ENCODE results near the gene CAPS.

Gene CAPS

DNA sequence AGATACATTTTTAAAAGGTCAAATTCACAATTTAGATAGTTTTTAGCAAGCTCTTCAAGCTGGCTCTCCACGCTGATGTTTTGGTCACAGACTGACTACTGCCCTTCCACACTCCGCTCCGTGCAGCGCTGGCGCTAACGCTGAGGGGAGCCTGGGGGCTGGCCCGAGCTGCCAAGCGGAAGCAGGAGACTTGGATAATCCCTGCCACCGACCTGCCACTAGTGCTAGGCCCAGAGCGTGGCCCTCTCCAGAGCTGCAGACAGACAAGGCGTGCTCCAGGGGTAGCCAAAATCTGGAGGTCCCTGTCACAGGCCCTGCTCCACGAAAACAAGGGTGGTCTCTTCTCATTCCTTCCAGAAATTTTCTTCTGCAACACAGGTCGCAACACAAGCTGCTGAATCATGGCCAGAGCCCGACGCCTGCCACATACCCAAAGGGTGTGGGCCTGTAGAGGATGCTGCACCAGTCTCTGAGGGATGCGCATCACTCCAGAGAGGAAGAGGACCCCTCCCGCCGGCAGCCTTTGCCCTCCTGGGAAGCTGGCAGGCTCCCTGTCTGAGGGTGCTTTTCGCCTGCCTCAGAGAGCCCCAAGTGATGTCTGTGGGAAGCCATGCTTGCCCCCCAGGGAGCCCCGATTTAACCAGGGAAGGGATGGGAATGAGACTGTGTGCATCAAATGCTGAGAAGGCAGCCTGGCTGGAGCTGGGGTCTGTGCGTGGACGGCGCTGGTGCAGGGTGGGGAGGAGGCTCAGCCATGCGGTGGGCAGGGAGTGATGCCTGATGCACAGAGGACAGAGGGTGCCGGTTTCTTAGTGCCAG lies 21.6 kb downstream of the CAPS start:
- no peak for FAIRE-seq

DNA sequence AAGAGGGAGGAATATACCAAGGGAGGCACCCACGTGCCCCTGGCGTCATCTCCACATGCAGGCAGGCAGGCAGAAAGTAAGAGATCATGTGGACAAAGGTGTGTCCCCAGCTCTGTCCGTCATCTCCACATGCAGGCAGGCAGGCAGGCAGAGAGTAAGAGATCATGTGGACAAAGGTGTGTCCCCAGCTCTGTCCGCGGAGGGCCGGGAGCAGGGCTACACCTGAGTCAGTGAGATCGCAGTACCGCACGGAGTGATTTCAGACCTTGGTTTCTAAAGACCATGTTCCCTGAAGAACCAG lies 22.2 kb downstream of the CAPS start:
- FAIRE-seq = no peak

DNA sequence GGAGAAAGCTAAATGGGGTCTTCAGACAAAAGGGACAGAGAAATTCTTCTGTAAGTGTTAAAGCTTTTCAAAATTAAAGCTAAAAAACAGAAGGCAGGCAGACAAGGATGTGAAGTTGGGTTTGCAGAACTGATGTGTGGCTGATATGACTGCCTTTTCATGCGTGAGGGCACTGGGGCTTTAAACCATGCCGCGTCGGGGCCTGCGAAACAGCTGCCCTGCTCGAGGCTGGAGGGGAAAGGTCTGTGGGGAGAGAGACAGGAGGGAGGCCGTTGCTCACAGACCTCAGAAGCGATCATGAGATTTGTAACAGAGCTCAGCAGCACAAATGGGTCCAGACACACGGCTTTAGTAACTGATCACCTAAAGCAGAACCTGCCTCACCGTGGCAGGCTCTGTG lies 23.5 kb downstream of the CAPS start:
- no peak for FAIRE-seq

DNA sequence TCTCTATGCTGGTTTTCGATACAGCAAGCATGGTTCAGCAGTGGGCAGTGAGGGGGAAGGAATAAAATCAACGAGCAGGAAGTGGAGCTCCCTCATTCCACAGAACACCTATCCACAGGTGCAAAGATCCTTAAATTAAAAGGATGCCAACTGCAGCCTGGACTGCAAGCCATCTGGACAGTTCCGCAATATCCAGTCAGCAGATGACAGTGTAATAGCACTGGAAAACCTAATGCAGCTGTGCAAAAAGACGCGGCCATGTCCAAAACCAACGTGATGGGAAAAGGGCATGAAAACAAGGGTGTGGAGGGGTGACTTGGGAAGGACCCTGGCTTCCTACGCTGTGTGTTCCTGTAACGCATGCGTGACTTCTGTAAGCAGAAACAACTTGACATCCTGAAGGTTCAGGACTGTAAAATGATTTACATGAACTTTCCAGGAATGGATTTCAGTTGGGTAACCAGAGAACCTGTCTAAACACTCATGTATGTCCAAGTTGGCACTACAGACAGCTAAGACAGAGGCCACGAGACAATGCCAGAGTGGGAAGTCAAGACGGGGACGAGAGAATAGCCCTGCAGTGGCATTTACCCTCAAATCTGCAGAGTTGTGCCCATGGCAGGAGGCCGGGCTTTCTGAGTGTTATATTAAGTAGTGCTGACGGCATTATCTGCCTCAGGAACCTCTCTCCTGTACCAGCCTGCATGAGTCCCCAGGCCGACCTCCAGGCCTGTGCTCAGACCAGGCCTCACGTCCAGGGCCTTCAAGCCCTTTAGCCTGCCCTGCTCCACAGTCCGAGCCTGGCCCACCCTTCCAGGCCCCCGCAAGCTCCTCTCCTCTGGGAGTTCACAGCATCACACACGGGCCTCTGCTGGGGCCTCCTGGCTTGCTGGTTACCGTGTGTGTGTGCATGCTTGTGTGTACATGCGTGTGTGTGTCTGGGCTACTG lies 26.5 kb downstream of the CAPS start:
- FAIRE-seq = no peak

DNA sequence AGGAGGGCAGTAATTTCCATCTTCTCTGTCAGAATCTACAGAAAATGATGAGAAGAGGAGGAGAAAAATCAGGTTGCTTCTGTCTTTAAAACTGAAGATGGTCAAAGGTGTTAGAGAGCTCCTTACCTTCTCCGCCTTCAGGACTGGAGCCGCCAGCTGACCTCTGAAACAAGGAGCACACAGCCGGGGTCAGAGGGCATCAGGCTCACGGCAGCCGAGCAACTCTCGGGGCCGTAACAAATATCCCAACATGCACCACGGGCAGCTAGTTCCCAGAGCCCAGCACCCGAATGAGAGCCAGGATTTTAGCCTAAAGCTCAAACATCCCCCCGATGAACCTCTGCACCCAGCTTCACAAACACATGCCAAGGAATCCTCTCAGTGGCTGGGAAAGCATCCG lies 27.6 kb downstream of the CAPS start:
- no peak for FAIRE-seq

DNA sequence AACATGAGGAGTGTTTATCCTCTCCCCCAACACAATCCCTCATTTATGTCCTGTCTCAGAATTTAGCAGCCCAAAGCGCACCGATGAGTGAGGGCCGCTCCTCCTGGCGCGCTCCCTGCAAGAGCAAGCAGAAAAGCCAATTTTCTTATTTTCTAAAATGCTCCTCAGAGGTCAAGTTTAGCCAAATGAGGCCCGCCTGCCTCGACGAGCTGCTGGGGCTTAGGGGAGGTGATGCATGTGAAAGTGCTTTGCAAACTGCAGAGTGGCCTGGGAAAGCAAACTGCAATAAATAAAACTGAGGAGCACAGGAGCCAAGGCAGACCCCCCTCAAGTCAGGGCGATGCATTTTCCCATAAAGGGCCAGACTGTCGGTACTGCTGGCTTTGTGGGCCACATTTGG lies 29.0 kb downstream of the CAPS start:
- no peak for FAIRE-seq

DNA sequence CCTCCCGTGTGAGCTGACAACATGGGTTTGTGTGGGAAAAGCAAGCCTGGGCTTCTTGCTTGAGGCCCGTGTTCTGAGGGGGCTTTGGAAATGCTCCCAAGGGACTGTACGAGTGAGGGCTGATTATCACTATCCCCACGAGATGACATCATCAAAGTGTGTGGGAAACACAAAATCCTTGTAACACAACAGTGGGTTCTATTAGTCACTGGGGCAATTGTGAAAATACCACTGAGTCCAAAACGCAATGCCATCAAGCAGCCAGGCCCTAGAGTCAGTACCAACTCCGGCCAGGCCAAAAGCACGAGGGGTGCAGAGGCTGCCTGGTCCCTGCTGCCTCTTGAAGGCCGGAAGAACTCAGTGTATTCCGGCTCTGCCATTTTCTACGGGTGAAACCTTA lies 29.6 kb downstream of the CAPS start:
- no peak for FAIRE-seq

DNA sequence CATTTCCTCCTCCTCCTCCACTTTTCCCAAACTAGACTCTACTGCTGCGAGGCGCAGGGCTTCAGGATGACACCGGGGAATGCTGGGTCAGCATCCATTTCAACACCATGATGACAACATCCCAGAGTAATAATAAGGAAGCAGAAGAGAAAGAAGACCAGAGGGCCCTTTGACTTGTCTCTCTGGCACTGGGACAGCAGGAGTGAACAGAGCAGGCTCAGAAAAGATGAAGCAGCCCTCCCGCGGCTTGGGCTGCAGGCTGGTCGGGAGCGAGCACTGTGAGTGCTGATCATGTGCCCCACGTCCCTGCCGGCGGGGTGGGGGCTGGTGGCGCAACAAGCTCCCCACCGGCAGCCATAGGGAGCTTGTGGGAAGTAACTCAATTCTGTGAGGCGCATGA lies 33.4 kb downstream of the CAPS start:
- no peak for FAIRE-seq

DNA sequence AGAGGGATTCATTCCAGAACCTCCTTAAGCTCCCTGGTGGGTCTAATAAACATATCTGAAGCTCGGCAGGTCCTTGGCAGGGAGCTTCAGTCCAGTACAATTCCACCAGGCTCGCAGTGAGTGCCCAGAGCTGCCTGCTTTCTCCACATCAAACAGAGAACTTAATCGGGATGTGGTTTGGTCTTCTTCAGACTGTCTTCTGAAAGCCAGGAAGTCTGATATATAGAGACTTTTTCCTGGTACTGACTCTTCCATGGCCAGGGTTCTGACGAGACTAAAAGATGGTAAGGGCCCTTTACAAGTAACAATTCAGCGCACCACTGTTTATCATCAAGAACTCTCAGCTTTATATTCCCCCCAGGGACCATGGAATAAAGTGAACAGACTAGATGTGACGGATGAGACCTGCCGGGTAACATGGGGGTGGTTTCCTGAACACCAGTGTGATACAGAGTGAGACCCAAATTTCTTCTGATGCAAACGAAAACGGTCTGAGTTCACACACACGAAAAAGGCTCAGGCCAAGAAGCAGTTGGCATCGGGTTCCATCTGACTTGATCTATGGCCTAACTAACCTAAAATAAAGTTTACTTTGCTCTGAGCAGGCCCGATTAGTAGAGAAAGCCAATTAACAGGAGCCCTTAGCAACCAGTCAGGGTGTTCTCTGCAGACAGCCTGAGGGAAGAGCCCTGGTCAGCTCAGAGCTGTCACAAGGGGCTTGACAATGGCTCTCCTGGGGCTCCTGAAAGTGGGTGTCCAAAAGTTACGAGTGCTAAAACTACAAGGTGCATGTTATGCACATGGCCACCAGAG lies 34.9 kb downstream of the CAPS start:
- no peak for FAIRE-seq

DNA sequence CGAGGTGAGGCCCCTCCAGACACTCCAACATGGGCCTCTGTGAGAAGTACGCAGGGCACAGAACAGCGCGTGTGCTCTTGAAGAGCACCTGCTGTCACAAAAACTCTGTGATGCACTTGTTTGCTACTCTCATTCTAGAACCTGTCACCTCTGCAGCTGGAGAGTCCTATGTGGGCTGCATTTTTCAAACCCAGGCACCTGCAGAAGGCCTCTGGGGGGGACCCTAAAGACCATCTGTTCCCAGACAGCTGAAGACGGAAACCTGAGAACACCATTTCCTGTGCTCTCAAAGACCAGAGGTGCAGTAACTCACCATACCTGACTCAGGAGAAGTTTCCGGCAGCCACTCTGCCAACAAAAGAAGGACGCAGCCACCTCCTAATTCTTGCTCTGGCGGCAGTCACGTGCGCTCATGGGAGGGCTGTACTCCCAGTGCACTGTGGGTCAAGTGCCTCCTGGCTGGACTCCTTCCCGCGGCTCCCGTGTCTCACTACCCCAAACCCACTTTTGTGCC lies 35.8 kb downstream of the CAPS start:
- FAIRE-seq = no peak

DNA sequence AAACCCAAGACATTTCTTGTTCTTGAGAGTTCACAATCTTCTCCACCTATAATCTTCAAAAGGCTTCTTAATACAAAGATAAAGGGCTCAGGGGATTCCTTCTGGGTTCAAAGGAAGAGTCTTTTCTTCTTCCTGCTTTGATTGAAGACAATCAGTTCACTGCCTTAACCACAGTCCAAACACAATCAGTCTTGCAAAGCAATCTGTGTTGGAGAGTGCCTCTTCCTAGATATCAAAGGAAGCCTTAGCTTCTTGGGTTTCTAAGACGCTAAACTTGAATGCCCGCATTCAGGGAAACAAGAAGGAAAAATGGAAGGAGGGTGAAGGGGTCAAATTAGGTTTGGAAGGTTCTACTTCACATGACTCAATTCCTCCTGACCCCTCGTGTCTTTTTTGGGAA lies 36.7 kb downstream of the CAPS start:
- no peak for FAIRE-seq

DNA sequence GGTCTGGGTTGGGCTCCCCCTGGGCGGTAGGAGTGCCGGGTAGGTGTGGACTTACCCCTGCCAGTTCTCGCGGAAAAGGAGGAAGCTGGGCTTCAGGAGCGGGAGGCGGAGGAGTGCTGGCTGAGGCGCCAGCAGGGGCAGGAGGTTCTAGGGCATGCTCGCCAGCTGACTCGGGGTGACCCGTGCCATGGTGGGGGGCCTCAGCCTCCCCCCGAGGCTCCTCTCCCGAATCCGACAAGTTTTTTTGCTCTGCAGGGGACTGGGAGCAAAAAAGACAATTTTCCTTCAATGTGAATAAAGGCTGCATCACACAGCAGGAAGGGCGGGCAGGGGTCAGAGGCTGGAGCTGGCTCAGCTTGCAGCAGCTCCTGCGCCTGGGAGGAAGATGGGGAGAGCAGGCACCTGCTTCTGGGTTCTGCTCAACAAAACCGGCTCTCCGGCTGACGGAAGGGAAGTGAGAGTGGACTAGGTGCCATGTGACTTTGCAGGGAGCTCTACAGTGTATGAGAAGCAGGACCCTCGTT lies 37.3 kb downstream of the CAPS start:
- FAIRE-seq = no peak

DNA sequence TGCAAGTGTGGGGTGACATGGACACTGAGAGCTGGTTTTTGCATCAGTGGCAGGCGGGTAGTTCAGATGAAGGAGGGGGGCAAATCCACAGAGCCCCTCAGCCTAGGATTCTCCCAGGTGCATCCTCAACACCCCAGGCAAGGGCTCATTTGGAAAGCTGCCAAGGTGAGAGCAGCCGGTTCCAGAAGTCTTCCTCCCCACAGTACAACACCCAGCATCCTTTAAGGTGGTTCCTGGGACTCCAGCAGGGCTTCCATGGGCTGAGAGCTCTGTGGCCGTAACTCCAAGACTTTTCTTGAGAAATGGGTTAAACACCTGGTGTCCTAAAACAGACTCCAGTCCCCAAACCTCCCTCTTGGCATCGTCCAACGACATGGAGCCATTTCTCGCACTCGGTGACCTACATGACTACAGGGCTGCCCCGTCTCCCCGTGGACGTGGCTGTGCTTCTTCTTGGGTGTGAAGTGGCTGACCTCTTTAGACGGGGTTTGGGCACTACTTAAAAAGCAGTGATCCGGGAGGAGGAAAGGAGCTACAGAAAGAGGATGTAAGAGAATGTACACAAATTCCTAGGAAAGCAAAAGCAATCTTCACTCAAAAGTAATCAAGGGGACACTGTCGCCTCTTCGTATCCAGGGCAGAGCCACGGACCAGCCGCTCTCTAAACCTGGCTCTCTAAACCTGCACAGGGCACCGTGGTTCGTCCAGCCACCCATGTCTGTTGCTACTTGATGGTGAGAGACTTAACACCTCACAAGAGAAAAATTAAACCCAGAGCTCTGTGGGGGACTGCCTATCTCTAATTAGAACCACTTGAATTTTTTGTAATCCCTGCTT lies 38.4 kb downstream of the CAPS start:
- FAIRE-seq = no peak

DNA sequence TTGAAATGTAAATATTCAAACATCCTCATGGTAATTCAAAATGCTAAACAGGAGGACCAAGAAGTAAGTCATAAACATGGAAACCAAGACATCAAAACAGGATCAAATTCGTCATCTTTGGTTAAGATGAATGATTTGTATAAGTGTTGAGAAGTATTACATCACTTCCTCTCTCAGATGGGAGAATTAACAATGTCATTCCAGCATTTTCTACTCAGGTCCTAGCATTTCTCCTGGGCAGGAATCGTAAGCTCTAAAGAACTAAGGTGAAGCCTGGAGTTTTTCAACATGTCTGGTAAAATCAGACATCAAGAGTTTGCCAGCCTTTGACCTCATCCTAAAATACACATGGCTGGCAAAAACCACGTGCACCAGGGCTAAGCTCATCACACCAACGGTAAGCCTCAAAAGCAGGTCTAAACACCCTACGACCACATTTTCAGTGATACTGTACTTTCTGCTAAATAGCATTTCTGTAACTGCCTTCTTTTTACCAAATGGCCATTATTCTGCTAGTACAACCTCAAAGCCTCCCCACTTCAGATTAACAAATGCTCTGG lies 39.1 kb downstream of the CAPS start:
- FAIRE-seq = no peak

DNA sequence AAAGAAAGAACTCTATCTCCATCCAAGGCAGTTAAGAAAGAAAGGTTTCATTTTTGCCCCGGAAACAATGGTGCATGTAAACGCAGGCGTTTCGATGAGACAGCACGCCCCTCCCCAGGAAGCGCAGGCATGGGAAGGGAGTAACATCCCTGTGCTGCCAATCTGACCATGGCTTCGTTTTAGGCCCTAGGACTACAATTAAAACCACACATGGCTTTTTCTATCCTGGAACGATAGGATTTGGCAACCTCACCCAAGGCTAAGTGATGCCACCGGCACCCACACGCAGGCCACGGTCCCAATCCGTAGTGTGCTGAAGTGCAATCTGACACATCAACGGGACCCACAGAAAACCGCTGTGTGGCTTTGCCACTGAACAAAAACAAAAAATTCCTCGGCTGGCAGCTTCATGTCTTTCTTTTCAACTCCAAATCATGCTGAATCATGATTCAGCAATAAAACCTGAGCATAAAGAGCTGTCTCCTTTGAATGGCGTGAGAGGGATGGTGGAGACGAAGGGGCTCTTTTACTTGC lies 39.7 kb downstream of the CAPS start:
- FAIRE-seq = no peak

DNA sequence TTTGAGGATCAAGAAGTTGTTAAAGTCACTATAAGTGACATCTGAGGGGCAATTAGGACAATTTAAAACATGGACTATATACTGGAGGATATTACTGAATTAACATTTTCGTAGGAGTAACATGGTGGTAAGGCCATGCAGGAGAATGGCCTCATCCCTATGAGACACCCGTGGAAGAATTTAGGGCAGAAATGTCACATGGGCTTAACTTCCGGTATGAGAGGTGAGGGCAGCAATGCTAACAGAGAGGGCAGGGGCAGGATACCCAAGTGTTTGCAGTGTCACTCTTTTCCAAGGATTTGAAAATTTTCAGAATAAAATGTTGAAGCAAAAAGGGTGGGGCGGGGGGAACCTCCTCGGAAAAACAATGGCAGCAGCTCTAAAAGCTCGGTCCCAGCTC lies 40.2 kb downstream of the CAPS start:
- no peak for FAIRE-seq

DNA sequence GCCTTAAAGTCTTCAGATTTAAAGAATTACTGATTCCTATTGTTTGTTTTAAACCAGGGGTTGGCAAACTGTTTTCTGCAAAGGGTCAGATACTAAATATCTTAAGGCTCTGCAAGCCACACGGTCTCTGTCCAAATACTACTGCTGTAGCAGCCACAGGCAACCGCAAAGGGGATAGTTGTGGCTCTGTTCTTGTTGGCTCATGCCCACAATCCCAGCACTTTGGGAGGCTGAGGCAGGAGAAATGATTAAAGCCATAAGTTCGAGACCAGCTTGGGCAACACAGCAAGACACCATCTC lies 41.5 kb downstream of the CAPS start:
- FAIRE-seq = no peak

DNA sequence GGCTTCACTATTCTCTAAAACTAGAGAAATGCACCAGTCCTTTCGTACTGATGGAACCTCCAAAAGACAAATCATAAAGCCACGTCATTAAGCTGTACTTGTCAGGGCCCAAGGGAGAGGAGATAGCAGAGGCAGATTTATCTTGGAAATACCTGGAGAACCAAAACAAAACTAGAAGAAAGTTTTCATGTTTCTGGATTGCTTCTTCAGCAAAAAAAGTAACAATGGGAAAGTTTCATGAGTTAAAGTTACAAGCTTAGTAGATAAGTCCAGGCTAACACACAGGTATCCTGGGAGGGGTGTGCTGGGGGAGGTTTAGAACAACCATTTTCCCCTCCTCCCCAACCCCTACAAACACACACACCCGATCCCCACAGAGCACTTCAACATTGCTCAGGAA lies 42.3 kb downstream of the CAPS start:
- FAIRE-seq = no peak

DNA sequence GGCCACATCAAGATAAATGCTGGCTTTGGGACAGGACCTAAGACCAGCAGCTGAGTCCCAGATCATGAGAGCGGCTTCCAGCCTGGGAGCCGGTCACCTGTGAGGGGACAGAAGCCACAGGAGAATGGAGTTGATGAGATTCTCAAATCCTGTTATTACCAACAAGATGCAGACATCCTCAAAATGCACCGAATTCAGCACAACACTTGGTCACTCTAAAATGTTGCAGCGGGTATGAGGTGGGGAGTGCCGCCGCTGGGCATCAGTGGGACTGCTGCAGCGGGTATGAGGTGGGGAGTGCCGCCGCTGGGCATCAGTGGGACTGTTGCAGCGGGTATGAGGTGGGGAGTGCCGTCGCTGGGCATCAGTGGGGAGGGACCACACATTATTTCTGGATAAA lies 42.7 kb downstream of the CAPS start:
- FAIRE-seq = no peak

DNA sequence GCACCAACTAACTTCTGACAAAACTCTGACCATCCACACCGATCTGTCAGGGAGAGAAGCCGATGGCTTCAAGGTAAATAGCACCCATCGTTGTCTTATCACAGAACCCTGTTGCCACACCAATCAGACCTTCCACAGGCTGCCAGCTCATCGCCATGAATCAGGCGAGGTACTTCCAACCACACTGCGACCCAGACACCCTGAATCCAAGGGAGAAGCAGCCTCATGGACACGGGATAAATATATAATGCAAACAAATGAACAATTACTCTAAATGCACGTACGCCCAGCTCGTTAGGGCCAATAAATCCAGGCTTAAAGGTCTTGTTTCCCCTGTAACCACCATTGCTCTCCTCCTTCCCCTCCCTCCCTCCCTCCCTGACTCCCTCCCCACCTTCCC lies 43.1 kb downstream of the CAPS start:
- no peak for FAIRE-seq

DNA sequence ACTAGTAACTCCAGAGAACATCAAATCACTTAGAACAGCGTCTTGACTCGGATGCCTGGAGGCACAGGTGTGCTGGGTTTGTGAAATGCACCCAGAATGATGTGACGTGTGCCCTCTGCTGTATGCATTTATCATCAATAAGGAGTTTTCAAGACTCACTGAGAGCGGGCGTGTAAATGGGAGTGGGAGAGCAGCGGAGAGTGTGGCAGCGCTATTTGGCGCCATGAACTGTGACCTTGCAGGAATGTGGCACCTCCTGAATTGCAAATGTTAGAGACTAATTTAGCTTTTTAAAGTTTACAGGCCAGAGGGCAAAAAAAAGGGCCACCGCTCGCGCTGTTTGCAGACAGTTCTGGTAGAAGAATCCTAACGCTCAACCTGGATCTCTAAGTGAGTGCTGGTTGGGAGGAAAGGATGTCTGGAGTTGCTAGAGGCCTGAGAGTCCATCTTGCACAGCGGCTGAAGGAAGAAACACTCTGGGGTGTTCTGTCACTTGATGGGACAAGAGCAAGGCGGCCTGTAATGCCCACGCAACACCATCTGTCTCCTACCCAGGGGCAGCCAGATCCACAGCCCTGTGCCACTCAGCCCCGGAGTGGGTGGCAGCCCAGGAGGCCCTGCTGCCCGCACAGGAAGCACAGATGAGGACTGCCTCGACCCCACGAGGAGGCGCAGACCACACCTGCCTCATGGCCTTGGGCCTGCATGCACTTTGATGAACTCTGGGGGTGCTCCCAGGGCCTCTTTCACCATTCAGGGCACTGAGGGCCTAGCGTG lies 44.2 kb downstream of the CAPS start:
- no peak for FAIRE-seq
